ENCODE results near the gene CDH4.

The CDH4 gene

GRCh38 chr20:61784801-61785566, 532.9 kb downstream of the CDH4 start:
- Histone ChIP-seq H3K4me1 (ENCODE audit: control insufficient read depth in 5 of 5, insufficient read depth in 5 of 5, low read length in 5 of 5) (peaks cover 0 to 4% (median 0%) of the 10 kb centered on the region in 5 donors), H3K27me3 (ENCODE audit: control insufficient read depth in 5 of 5, insufficient read depth in 4 of 5, low read length in 5 of 5) (peaks cover 0 to 14% (median 10%) of the 10 kb centered on the region in 5 donors), H3K36me3 (ENCODE audit: control insufficient read depth in 5 of 5, insufficient read depth in 5 of 5, low read length in 5 of 5) (no peaks in the 10 kb centered on the region), H3K27ac (ENCODE audit: low read depth, low read length) (no peak overlapping the region), H3K9ac (ENCODE audit: low read length in 5 of 5) (no peak overlapping the region), H3K4me3 (ENCODE audit: low read depth in 1 of 5, low read length in 5 of 5) (no peak overlapping the region), H3K9me3 (ENCODE audit: control insufficient read depth in 5 of 5, low read length in 5 of 5) (peaks cover 0 to 18% (median 12%) of the 10 kb centered on the region in 5 donors)

- H3K27ac ChIP-seq (ENCODE audit: low read depth, low read length) = no peak overlapping the region
- peaks cover 0 to 22% (median 10%) of the 10 kb centered on the region in 5 donors for H3K9me3 ChIP-seq (ENCODE audit: control insufficient read depth in 5 of 5, low read length in 5 of 5)
- no peak overlapping the region for H3K4me3 ChIP-seq (ENCODE audit: low read depth in 1 of 5, low read length in 5 of 5)
- H3K27me3 ChIP-seq (ENCODE audit: control insufficient read depth in 5 of 5, insufficient read depth in 4 of 5, low read length in 5 of 5) = peaks cover 0 to 14% (median 9%) of the 10 kb centered on the region in 5 donors
- no peaks in the 10 kb centered on the region for H3K36me3 ChIP-seq (ENCODE audit: control insufficient read depth in 5 of 5, insufficient read depth in 5 of 5, low read length in 5 of 5)
- peaks cover 0 to 4% (median 0%) of the 10 kb centered on the region in 5 donors for H3K4me1 ChIP-seq (ENCODE audit: control insufficient read depth in 5 of 5, insufficient read depth in 5 of 5, low read length in 5 of 5)
- no peak overlapping the region for H3K9ac ChIP-seq (ENCODE audit: low read length in 5 of 5)
These were observed 533.4 kb downstream of the CDH4 start for GRCh38 chr20:61785567-61785816.

- H3K27me3 ChIP-seq (ENCODE audit: control insufficient read depth in 5 of 5, insufficient read depth in 4 of 5, low read length in 5 of 5) = peaks cover 0 to 14% (median 9%) of the 10 kb centered on the region in 5 donors
- no peak overlapping the region for H3K9ac ChIP-seq (ENCODE audit: low read length in 5 of 5)
- peaks cover 0 to 15% (median 5%) of the 10 kb centered on the region in 5 donors for H3K9me3 ChIP-seq (ENCODE audit: control insufficient read depth in 5 of 5, low read length in 5 of 5)
- H3K4me1 ChIP-seq (ENCODE audit: control insufficient read depth in 5 of 5, insufficient read depth in 5 of 5, low read length in 5 of 5) = peaks cover 0 to 4% (median 0%) of the 10 kb centered on the region in 5 donors
- no peak overlapping the region for H3K4me3 ChIP-seq (ENCODE audit: low read depth in 1 of 5, low read length in 5 of 5)
- no peaks in the 10 kb centered on the region for H3K36me3 ChIP-seq (ENCODE audit: control insufficient read depth in 5 of 5, insufficient read depth in 5 of 5, low read length in 5 of 5)
- no peak overlapping the region for H3K27ac ChIP-seq (ENCODE audit: low read depth, low read length)
These were observed 534.2 kb downstream of the CDH4 start for GRCh38 chr20:61786230-61786629.

- Histone ChIP-seq H3K9ac (ENCODE audit: low read length in 5 of 5) (no peak overlapping the region), H3K27ac (ENCODE audit: low read depth, low read length) (no peak overlapping the region), H3K27me3 (ENCODE audit: control insufficient read depth in 5 of 5, insufficient read depth in 4 of 5, low read length in 5 of 5) (peaks cover 0 to 18% (median 9%) of the 10 kb centered on the region in 5 donors), H3K4me1 (ENCODE audit: control insufficient read depth in 5 of 5, insufficient read depth in 5 of 5, low read length in 5 of 5) (peaks cover 0 to 3% (median 0%) of the 10 kb centered on the region in 5 donors), H3K9me3 (ENCODE audit: control insufficient read depth in 5 of 5, low read length in 5 of 5) (peaks cover 0 to 6% (median 0%) of the 10 kb centered on the region in 5 donors), H3K36me3 (ENCODE audit: control insufficient read depth in 5 of 5, insufficient read depth in 5 of 5, low read length in 5 of 5) (no peaks in the 10 kb centered on the region), H3K4me3 (ENCODE audit: low read depth in 1 of 5, low read length in 5 of 5) (no peak overlapping the region)
These were observed 536.3 kb downstream of the CDH4 start for GRCh38 chr20:61788343-61788742.

- Histone ChIP-seq H3K27me3 (ENCODE audit: control insufficient read depth in 5 of 5, insufficient read depth in 4 of 5, low read length in 5 of 5) (peaks cover 0 to 18% (median 8%) of the 10 kb centered on the region in 5 donors), H3K9ac (ENCODE audit: low read length in 5 of 5) (no peak overlapping the region), H3K36me3 (ENCODE audit: control insufficient read depth in 5 of 5, insufficient read depth in 5 of 5, low read length in 5 of 5) (no peaks in the 10 kb centered on the region), H3K27ac (ENCODE audit: low read depth, low read length) (no peak overlapping the region), H3K4me3 (ENCODE audit: low read depth in 1 of 5, low read length in 5 of 5) (no peak overlapping the region), H3K9me3 (ENCODE audit: control insufficient read depth in 5 of 5, low read length in 5 of 5) (peaks cover 0 to 6% (median 0%) of the 10 kb centered on the region in 5 donors), H3K4me1 (ENCODE audit: control insufficient read depth in 5 of 5, insufficient read depth in 5 of 5, low read length in 5 of 5) (no peaks in the 10 kb centered on the region)
These were observed 537.3 kb downstream of the CDH4 start for GRCh38 chr20:61789329-61789728.

- Histone ChIP-seq H3K27me3 (ENCODE audit: control insufficient read depth in 5 of 5, insufficient read depth in 4 of 5, low read length in 5 of 5) (peaks cover 0 to 11% (median 3%) of the 10 kb centered on the region in 5 donors), H3K9ac (ENCODE audit: low read length in 5 of 5) (no peak overlapping the region), H3K9me3 (ENCODE audit: control insufficient read depth in 5 of 5, low read length in 5 of 5) (peaks cover 0 to 6% (median 0%) of the 10 kb centered on the region in 5 donors), H3K4me1 (ENCODE audit: control insufficient read depth in 5 of 5, insufficient read depth in 5 of 5, low read length in 5 of 5) (no peaks in the 10 kb centered on the region), H3K4me3 (ENCODE audit: low read depth in 1 of 5, low read length in 5 of 5) (no peak overlapping the region), H3K27ac (ENCODE audit: low read depth, low read length) (no peak overlapping the region), H3K36me3 (ENCODE audit: control insufficient read depth in 5 of 5, insufficient read depth in 5 of 5, low read length in 5 of 5) (no peaks in the 10 kb centered on the region)
These were observed 538.2 kb downstream of the CDH4 start for GRCh38 chr20:61790116-61790827.

GRCh38 chr20:61791995-61792394, 539.9 kb downstream of the CDH4 start:
- Histone ChIP-seq H3K9ac (ENCODE audit: low read length in 5 of 5) (no peak overlapping the region), H3K36me3 (ENCODE audit: control insufficient read depth in 5 of 5, insufficient read depth in 5 of 5, low read length in 5 of 5) (no peaks in the 10 kb centered on the region), H3K27me3 (ENCODE audit: control insufficient read depth in 5 of 5, insufficient read depth in 4 of 5, low read length in 5 of 5) (peaks cover 4 to 10% (median 6%) of the 10 kb centered on the region in 5 donors), H3K9me3 (ENCODE audit: control insufficient read depth in 5 of 5, low read length in 5 of 5) (peaks cover 0 to 8% (median 0%) of the 10 kb centered on the region in 5 donors), H3K4me1 (ENCODE audit: control insufficient read depth in 5 of 5, insufficient read depth in 5 of 5, low read length in 5 of 5) (no peaks in the 10 kb centered on the region), H3K4me3 (ENCODE audit: low read depth in 1 of 5, low read length in 5 of 5) (no peak overlapping the region), H3K27ac (ENCODE audit: low read depth, low read length) (no peak overlapping the region)

- H3K4me1 ChIP-seq (ENCODE audit: control insufficient read depth in 5 of 5, insufficient read depth in 5 of 5, low read length in 5 of 5) = no peaks in the 10 kb centered on the region
- H3K36me3 ChIP-seq (ENCODE audit: control insufficient read depth in 5 of 5, insufficient read depth in 5 of 5, low read length in 5 of 5) = no peaks in the 10 kb centered on the region
- H3K27ac ChIP-seq (ENCODE audit: low read depth, low read length) = no peak overlapping the region
- no peak overlapping the region for H3K4me3 ChIP-seq (ENCODE audit: low read depth in 1 of 5, low read length in 5 of 5)
- H3K27me3 ChIP-seq (ENCODE audit: control insufficient read depth in 5 of 5, insufficient read depth in 4 of 5, low read length in 5 of 5) = peaks cover 7 to 21% (median 16%) of the 10 kb centered on the region in 5 donors
- peaks cover 0 to 2% (median 0%) of the 10 kb centered on the region in 5 donors for H3K9me3 ChIP-seq (ENCODE audit: control insufficient read depth in 5 of 5, low read length in 5 of 5)
- no peak overlapping the region for H3K9ac ChIP-seq (ENCODE audit: low read length in 5 of 5)
These were observed 543.9 kb downstream of the CDH4 start for GRCh38 chr20:61795669-61796630.

- Histone ChIP-seq H3K36me3 (ENCODE audit: control insufficient read depth in 5 of 5, insufficient read depth in 5 of 5, low read length in 5 of 5) (no peaks in the 10 kb centered on the region), H3K4me1 (ENCODE audit: control insufficient read depth in 5 of 5, insufficient read depth in 5 of 5, low read length in 5 of 5) (no peaks in the 10 kb centered on the region), H3K27me3 (ENCODE audit: control insufficient read depth in 5 of 5, insufficient read depth in 4 of 5, low read length in 5 of 5) (peaks cover 15 to 28% (median 23%) of the 10 kb centered on the region in 5 donors), H3K9ac (ENCODE audit: low read length in 5 of 5) (no peak overlapping the region), H3K4me3 (ENCODE audit: low read depth in 1 of 5, low read length in 5 of 5) (no peak overlapping the region), H3K27ac (ENCODE audit: low read depth, low read length) (no peak overlapping the region), H3K9me3 (ENCODE audit: control insufficient read depth in 5 of 5, low read length in 5 of 5) (peaks cover 0 to 2% (median 0%) of the 10 kb centered on the region in 5 donors)
These were observed 544.7 kb downstream of the CDH4 start for GRCh38 chr20:61796738-61797137.

Data from subcutaneous abdominal adipose tissue (tissue), 5 donors.